ENCODE results near the gene HOXB9. TPM values are rescaled to one million over a fixed set of nuclear protein-coding genes. Genes with fewer than 3 reads are reported as not detected.

HOXB9 gene
- total and polyA plus RNA-seq, 2 donors (not counting 3 experiments of a cell fraction or from before 2014, with no cell fraction given) = 0.79 to 1.1 TPM

- ChIA-PET CTCF (interaction anchor here (1.5 to 4.2 kb wide), 2 partner anchors 9 to 11 kb away, joined by 7 to 73 read pairs; partner anchors contain the start of gene HOXB9), POLR2A (no interaction called here)
- TF ChIP-seq GATA2 (IDR thresholded peaks at IDR 0.05; ENCODE audit: insufficient read depth, insufficient read length, low read depth, low read length) (no peak), EZH2 (IDR thresholded peaks at IDR 0.05; ENCODE audit: borderline replicate concordance, low read depth, low read length, severe bottlenecking) (no peak), POLR2A (IDR thresholded peaks at IDR 0.05; ENCODE audit: low read depth, low read length) (no peak), JUN (IDR thresholded peaks at IDR 0.05; ENCODE audit: borderline replicate concordance, insufficient read depth, insufficient read length, low read depth) (no peak)
- no peak overlapping the region for H3K9ac ChIP-seq (replicated peaks; ENCODE audit: extremely low read depth, insufficient read depth, low read length)
- no peaks in the 10 kb centered on the region for H3K9me3 ChIP-seq (replicated peaks; ENCODE audit: control insufficient read depth, insufficient read depth, low read length)
- dilution Hi-C loops (cut with MboI; ENCODE audit: extremely low pct_ligation_motif_present, low sequenced_read_pairs) (no loop called here), intact Hi-C loops (cut with micrococcal nuclease) (no loop called here)
- H3K4me2 ChIP-seq (ENCODE audit: insufficient read depth, low read length) = no peak overlapping the region
- no peak overlapping the region for H3K4me3 ChIP-seq (replicated peaks in 1 of 3; ENCODE audit: insufficient read depth in 1 of 3, low read depth in 1 of 3, low read length in 3 of 3)
- no TSS peak for BruUV-seq (replicated peaks)
- H3K27ac ChIP-seq (ENCODE audit: insufficient read depth, low read depth, low read length) = no peak overlapping the region
- H3K4me1 ChIP-seq (ENCODE audit: control insufficient read depth, extremely low read depth, insufficient read depth, low read length) = no peaks in the 10 kb centered on the region
- FAIRE-seq = no peak
- DNase-seq (ENCODE audit: low read depth, low spot score) = no peak
- H3K9me1 ChIP-seq (replicated peaks; ENCODE audit: control insufficient read depth, extremely low read depth, insufficient read depth, low read length) = no peaks in the 10 kb centered on the region
- H3K36me3 ChIP-seq (ENCODE audit: control insufficient read depth in 2 of 2, extremely low read depth in 1 of 2, insufficient read depth in 2 of 2, low read length in 2 of 2) = no peaks in the 10 kb centered on the region
- no peak overlapping the region for H2AFZ ChIP-seq (ENCODE audit: low read depth, low read length)
- peaks cover 66 to 85% of the 10 kb centered on the region in 2 experiments for H3K27me3 ChIP-seq (ENCODE audit: control insufficient read depth in 2 of 2, insufficient read depth in 2 of 2, low read length in 2 of 2)
- no peaks in the 10 kb centered on the region for H4K20me1 ChIP-seq (replicated peaks; ENCODE audit: control insufficient read depth, extremely low read depth, insufficient read depth, low read length)
- H3K79me2 ChIP-seq (ENCODE audit: control insufficient read depth, insufficient read depth, low read length) = no peaks in the 10 kb centered on the region
Measured at GRCh38 chr17:48634493-48635208, 8.5 kb upstream of the HOXB9 start.

GRCh38 chr17:48633266-48633677 lies 7.1 kb upstream of the HOXB9 start:
- BruUV-seq (replicated peaks) = no TSS peak
- no peaks in the 10 kb centered on the region for H3K79me2 ChIP-seq (ENCODE audit: control insufficient read depth, insufficient read depth, low read length)
- peak overlapping the region in 1 of 3 experiments; percentile 6 for H3K4me3 ChIP-seq (replicated peaks in 1 of 3; ENCODE audit: insufficient read depth in 1 of 3, low read depth in 1 of 3, low read length in 3 of 3)
- H2AFZ ChIP-seq (ENCODE audit: low read depth, low read length) = no peak overlapping the region
- TF ChIP-seq POLR2AphosphoS5 (IDR thresholded peaks at IDR 0.05; ENCODE audit: insufficient read depth, low read depth, low read length) (no peak), MYC (IDR thresholded peaks at IDR 0.05; ENCODE audit: low read depth, low read length) (no peak), CTCF (IDR thresholded peaks at IDR 0.05; ENCODE audit: extremely low read depth in 1 of 2, insufficient read depth in 1 of 2, low read depth in 1 of 2, low read length in 2 of 2) (no peak), FOS (IDR thresholded peaks at IDR 0.05; ENCODE audit: borderline replicate concordance, insufficient read depth, low read length) (no peak), POLR2A (IDR thresholded peaks at IDR 0.05; ENCODE audit: low read depth, low read length) (no peak), GATA2 (IDR thresholded peaks at IDR 0.05; ENCODE audit: insufficient read depth, insufficient read length, low read depth, low read length) (no peak), EZH2 (IDR thresholded peaks at IDR 0.05; ENCODE audit: borderline replicate concordance, low read depth, low read length, severe bottlenecking) (no peak), JUN (IDR thresholded peaks at IDR 0.05; ENCODE audit: borderline replicate concordance, insufficient read depth, insufficient read length, low read depth) (no peak), MAX (IDR thresholded peaks at IDR 0.05; ENCODE audit: insufficient read depth, insufficient read length) (no peak)
- H3K27ac ChIP-seq (ENCODE audit: insufficient read depth, low read depth, low read length) = no peak overlapping the region
- dilution Hi-C loops (cut with MboI; ENCODE audit: extremely low pct_ligation_motif_present, low sequenced_read_pairs) (no loop called here), intact Hi-C loops (cut with micrococcal nuclease) (no loop called here)
- H3K36me3 ChIP-seq (ENCODE audit: control insufficient read depth in 2 of 2, extremely low read depth in 1 of 2, insufficient read depth in 2 of 2, low read length in 2 of 2) = no peaks in the 10 kb centered on the region
- H3K9me3 ChIP-seq (replicated peaks; ENCODE audit: control insufficient read depth, insufficient read depth, low read length) = no peaks in the 10 kb centered on the region
- FAIRE-seq (no peak), DNase-seq (ENCODE audit: low read depth, low spot score) (no peak)
- no peaks in the 10 kb centered on the region for H3K4me1 ChIP-seq (ENCODE audit: control insufficient read depth, extremely low read depth, insufficient read depth, low read length)
- no peaks in the 10 kb centered on the region for H4K20me1 ChIP-seq (replicated peaks; ENCODE audit: control insufficient read depth, extremely low read depth, insufficient read depth, low read length)
- ChIA-PET CTCF (interaction anchor here (1.9 kb wide), 1 partner anchor 8 kb away, joined by 6 read pairs; no protein-coding TSS in a partner anchor), POLR2A (no interaction called here)
- H3K9me1 ChIP-seq (replicated peaks; ENCODE audit: control insufficient read depth, extremely low read depth, insufficient read depth, low read length) = no peaks in the 10 kb centered on the region
- H3K27me3 ChIP-seq (ENCODE audit: control insufficient read depth in 2 of 2, insufficient read depth in 2 of 2, low read length in 2 of 2) = peaks cover 69 to 87% of the 10 kb centered on the region in 2 experiments
- H3K9ac ChIP-seq (replicated peaks; ENCODE audit: extremely low read depth, insufficient read depth, low read length) = no peak overlapping the region
- H3K4me2 ChIP-seq (ENCODE audit: insufficient read depth, low read length) = peak overlapping the region; percentile 62

Measured in endothelial cell of umbilical vein (primary cell).